CD4-positive, CD25-positive, alpha-beta regulatory T cell (primary cell): ENCODE measurements around the gene CNOT1. TPM values are rescaled to one million over a fixed set of nuclear protein-coding genes. Genes with fewer than 3 reads are reported as not detected.
A peak's percentile ranks its signal among the peaks of the same experiment; 100 is the strongest.

ENCODE experiments used
- ATAC-seq, 2 donors: fragments of 150-1000 bp; cut with Tn5 transposase; one replicate each; pipeline ENCODE4 v1.10.0; 2021; ENCODE audit warnings: low read depth in 2 of 2, moderate number of reproducible peaks in 2 of 2, moderate library complexity in 1 of 2
- DNase-seq, 3 donors: peaks; one replicate each; pipeline versions ENCODE4 v3.0.0 to v3.0.0-alpha.2; 2012 to 2022; ENCODE audit warnings: mixed read lengths in 1 of 3
- H3K27ac ChIP-seq: one replicate; pipeline ENCODE4 v1.7.0; 2013; ENCODE audit warnings: mild to moderate bottlenecking, low read length; ENCODE audit not compliant: insufficient read depth, poor library complexity, severe bottlenecking
- H3K27me3 ChIP-seq: one replicate; pipeline ENCODE4 v1.7.0; 2013; ENCODE audit warnings: low read length; ENCODE audit not compliant: control insufficient read depth, insufficient read depth
- H3K36me3 ChIP-seq: one replicate; pipeline ENCODE4 v1.7.0; 2013; ENCODE audit warnings: mild to moderate bottlenecking, low read length, moderate library complexity; ENCODE audit not compliant: control insufficient read depth, insufficient read depth
- H3K4me1 ChIP-seq: 2 replicates; pipeline ENCODE4 v1.7.0; 2013; ENCODE audit warnings: mild to moderate bottlenecking, low read length; ENCODE audit not compliant: insufficient read depth, control insufficient read depth, poor library complexity, severe bottlenecking
- H3K4me3 ChIP-seq: one replicate; pipeline ENCODE4 v1.7.0; 2013; ENCODE audit warnings: low read depth, mild to moderate bottlenecking, low read length, moderate library complexity
- H3K9me3 ChIP-seq, 2 experiments: 1 replicate in 1 of 2; 2 replicates in 1 of 2; pipeline ENCODE4 v1.7.0; 2013; ENCODE audit warnings: low read length in 2 of 2, mild to moderate bottlenecking in 1 of 2, moderate library complexity in 1 of 2; ENCODE audit not compliant: control insufficient read depth in 2 of 2
- H3K27ac Mint-ChIP-seq, 3 donors: one replicate each; pipeline ENCODE4 v1.8.0; 2020 to 2022; ENCODE audit warnings: mild to moderate bottlenecking in 3 of 3, mixed read lengths in 3 of 3, moderate library complexity in 2 of 3
- H3K27me3 Mint-ChIP-seq: one replicate; pipeline ENCODE4 v1.8.0; 2022; ENCODE audit warnings: mild to moderate bottlenecking, mixed read lengths
- H3K36me3 Mint-ChIP-seq: one replicate; pipeline ENCODE4 v1.8.0; 2020; ENCODE audit warnings: mixed read lengths
- H3K4me1 Mint-ChIP-seq, 4 donors: one replicate each; pipeline ENCODE4 v1.8.0; 2020 to 2022; ENCODE audit warnings: mixed read lengths in 4 of 4, mild to moderate bottlenecking in 1 of 4
- H3K4me3 Mint-ChIP-seq, 4 donors: one replicate each; pipeline ENCODE4 v1.8.0; 2020 to 2022; ENCODE audit warnings: mild to moderate bottlenecking in 4 of 4, mixed read lengths in 4 of 4, moderate library complexity in 3 of 4
- H3K9me3 Mint-ChIP-seq, 7 donors: one replicate each; pipeline ENCODE4 v1.8.0; 2020 to 2022; ENCODE audit warnings: mixed read lengths in 7 of 7, mild to moderate bottlenecking in 3 of 7, moderate library complexity in 2 of 7
- polyA plus RNA-seq, 4 donors: library from polyadenylated mRNA; unstranded; fragments of 300-500 nt; fragmentation: Illumina TruSeq; gene quantifications; one replicate each; pipeline ENCODE4 v1.2.3, GENCODE V29; 2021
- total RNA-seq: library from RNA; stranded (reverse); gene quantifications from one replicate; pipeline ENCODE4 v1.2.3, GENCODE V29; 2022

The CNOT1 gene
- total and polyA plus RNA-seq, 5 donors from 2014 or later: 78.7 to 252 (median 87.1) TPM

- Histone ChIP-seq H3K36me3 (peaks cover 83% of the 10 kb centered on the region), H3K4me3 (no peak overlapping the region), H3K27me3 (no peaks in the 10 kb centered on the region), H3K27ac (no peak overlapping the region), H3K9me3 (no peaks in the 10 kb centered on the region), H3K4me1 (no peaks in the 10 kb centered on the region)
- DNase-seq (no peak), ATAC-seq (no peak)
- Mint-ChIP-seq H3K36me3 (peaks cover 46% of the 10 kb centered on the region), H3K4me1 (peaks cover 0 to 23% (median 16%) of the 10 kb centered on the region in 4 donors), H3K4me3 (no peak overlapping the region), H3K9me3 (no peaks in the 10 kb centered on the region), H3K27ac (peak overlapping the region in 1 of 3 donors; percentile 74), H3K27me3 (no peaks in the 10 kb centered on the region)
These were observed 41.2 kb downstream of the CNOT1 start for GRCh38 chr16:58588406-58588805.

DNA sequence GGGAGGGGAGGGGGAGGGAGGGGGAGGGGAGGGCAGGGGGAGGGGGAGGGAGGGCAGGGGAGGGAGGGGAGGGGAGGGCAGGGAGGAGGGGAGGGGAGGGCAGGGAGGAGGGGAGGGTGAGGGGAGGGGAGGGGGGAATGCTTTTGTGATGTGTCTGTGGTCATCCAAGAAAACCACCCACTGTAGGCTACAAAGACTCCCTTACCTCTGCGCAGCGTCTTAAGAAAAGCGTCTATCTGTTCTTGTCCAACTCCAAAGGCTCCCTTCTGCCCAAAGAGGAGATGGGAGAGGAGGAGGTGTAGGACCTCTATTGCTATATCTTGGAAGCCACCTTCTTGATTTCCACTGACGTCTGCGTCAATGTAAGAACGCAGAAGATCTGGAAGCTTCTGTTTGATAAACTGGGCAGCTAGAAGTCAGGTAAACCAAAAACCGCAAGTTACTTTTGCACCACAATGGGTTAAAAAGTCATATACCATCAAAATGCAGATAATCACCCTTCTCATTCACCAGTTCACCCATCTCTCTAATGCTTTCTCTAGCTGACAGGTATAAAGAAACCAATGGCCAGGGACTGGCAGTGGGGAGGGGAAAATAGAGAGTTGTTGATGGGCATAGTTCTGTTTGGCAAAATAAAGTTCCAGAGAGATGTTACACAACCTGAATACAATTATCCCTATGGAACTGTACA, 43.1 kb downstream of the CNOT1 start:
- no peak for ATAC-seq
- no peak for DNase-seq

DNA sequence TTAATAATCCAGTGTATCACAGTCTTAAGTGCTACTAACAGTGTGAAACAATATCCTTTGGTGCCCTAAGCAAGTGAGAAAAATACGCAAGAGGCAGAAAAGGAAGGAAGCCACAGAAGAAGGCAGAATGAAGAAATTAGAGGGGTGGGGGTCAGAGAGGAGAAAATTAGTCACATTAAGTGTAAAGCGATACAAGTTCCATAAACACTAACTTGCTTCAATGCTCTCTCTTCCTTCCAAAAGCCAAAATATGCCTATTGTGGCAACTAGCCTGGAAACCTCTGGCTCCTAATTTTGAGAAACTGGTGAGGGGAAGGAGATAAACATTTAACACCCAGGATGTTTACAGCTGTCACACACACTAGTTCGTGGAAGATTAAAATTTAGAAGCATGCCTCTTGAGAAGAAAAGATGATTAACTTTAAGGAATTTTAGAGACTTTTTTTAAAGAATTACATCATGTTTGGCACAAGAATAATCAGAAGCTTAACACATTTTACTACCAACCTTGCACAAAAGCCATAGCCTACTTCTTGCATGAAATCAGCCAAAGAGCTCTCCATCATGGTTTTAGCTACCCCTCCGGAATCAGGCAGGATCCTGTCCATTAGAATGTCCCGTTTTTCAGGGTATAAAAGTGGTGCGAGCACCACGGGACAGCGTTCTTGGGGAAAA, 44.7 kb downstream of the CNOT1 start:
- H3K27me3 ChIP-seq: no peaks in the 10 kb centered on the region
- Mint-ChIP-seq H3K4me1 (peaks cover 0 to 12% (median 7%) of the 10 kb centered on the region in 4 donors), H3K4me3 (no peak overlapping the region), H3K27me3 (no peaks in the 10 kb centered on the region), H3K36me3 (peaks cover 43% of the 10 kb centered on the region), H3K27ac (peak overlapping the region in 2 of 3 donors; percentile 33 to 49), H3K9me3 (no peaks in the 10 kb centered on the region)
- no peaks in the 10 kb centered on the region for H3K4me1 ChIP-seq
- H3K9me3 ChIP-seq: no peaks in the 10 kb centered on the region
- DNase-seq: no peak
- no peak overlapping the region for H3K27ac ChIP-seq
- no peak overlapping the region for H3K4me3 ChIP-seq
- peaks cover 89% of the 10 kb centered on the region for H3K36me3 ChIP-seq
- no peak for ATAC-seq

More for the DNA sequence above, 43.1 kb downstream of the CNOT1 start:
- Mint-ChIP-seq H3K27me3 (no peaks in the 10 kb centered on the region), H3K4me1 (peaks cover 0 to 18% (median 11%) of the 10 kb centered on the region in 4 donors), H3K9me3 (no peaks in the 10 kb centered on the region), H3K27ac (peak overlapping the region in 1 of 3 donors; percentile 63), H3K4me3 (no peak overlapping the region), H3K36me3 (peaks cover 48% of the 10 kb centered on the region)
- Histone ChIP-seq H3K4me1 (no peaks in the 10 kb centered on the region), H3K27me3 (no peaks in the 10 kb centered on the region), H3K9me3 (no peaks in the 10 kb centered on the region), H3K27ac (no peak overlapping the region), H3K36me3 (peaks cover 84% of the 10 kb centered on the region), H3K4me3 (no peak overlapping the region)

DNA sequence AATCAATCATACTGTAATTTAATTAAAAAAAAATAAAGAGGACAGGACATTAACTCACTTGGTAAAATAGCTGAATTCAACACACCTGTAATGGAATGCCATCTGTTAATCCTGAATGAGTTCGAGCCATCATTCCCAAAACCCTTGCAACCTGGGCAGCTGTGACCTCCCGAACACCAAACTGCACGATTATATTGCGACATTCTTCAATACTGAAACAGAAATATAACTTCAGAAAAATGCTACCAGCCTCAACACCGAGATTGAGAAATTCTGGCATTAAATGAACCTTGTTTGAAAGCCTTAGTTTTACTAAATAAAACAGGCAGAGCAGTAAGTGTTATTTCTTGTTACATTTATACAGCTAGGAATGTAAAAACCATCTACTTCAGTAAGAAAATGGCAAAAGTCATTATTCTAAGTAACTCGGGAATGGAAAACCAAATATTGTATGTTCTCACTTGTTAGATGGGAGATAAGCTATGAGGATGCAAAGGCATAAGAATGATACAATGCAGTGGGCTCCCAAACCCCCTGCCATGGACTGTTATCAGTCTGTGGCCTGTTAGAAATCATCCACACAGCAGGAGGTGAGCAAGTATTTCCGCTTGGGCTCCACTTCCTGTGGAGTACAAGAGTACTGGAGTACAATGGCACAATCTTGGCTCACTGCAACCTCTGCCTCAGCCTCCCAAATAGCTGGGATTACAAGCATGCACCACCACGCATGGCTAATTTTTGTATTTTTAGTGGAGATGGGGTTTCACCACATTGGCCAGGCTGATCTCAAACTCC, 46.5 kb downstream of the CNOT1 start:
- H3K27me3 Mint-ChIP-seq: no peaks in the 10 kb centered on the region
- Histone ChIP-seq H3K9me3 (no peaks in the 10 kb centered on the region), H3K27ac (no peak overlapping the region), H3K4me1 (no peaks in the 10 kb centered on the region), H3K27me3 (no peaks in the 10 kb centered on the region), H3K36me3 (peaks cover 94% of the 10 kb centered on the region), H3K4me3 (no peak overlapping the region)
- no peak overlapping the region for H3K4me3 Mint-ChIP-seq
- peaks cover 0 to 12% (median 5%) of the 10 kb centered on the region in 4 donors for H3K4me1 Mint-ChIP-seq
- H3K27ac Mint-ChIP-seq: peak overlapping the region in 1 of 3 donors; percentile 59
- H3K9me3 Mint-ChIP-seq: no peaks in the 10 kb centered on the region
- ATAC-seq: no peak
- no peak for DNase-seq
- H3K36me3 Mint-ChIP-seq: peaks cover 46% of the 10 kb centered on the region

GRCh38 chr16:58582133-58582532, 47.5 kb downstream of the CNOT1 start:
- Mint-ChIP-seq H3K27me3 (no peaks in the 10 kb centered on the region), H3K4me1 (peaks cover 0 to 12% (median 5%) of the 10 kb centered on the region in 4 donors), H3K27ac (no peak overlapping the region), H3K4me3 (no peak overlapping the region), H3K9me3 (no peaks in the 10 kb centered on the region), H3K36me3 (peaks cover 50% of the 10 kb centered on the region)
- ATAC-seq (no peak), DNase-seq (no peak)
- H3K27ac ChIP-seq: no peak overlapping the region
- no peaks in the 10 kb centered on the region for H3K27me3 ChIP-seq
- H3K9me3 ChIP-seq: no peaks in the 10 kb centered on the region
- H3K4me3 ChIP-seq: no peak overlapping the region
- H3K4me1 ChIP-seq: no peaks in the 10 kb centered on the region
- peaks cover 94% of the 10 kb centered on the region for H3K36me3 ChIP-seq

DNA sequence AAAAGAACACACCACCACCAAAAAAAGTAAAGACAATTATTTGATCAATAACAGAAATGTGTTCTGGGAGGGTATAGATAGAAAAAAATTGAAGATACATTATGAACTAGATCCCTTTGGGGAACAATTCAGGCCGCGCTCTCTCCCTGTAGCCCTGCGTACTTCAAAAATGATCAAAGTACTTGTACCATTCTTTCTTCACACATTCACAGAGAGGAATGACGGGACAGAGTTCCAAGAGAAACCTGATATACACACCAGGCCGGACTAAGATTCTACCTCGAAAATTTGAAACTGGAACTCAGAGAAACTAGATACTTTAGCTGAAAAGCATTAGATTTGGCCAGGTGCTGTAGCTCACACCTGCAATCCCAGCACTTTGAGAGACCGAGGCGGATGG, 50.0 kb downstream of the CNOT1 start:
- no peak overlapping the region for H3K27ac ChIP-seq
- H3K4me3 Mint-ChIP-seq: no peak overlapping the region
- no peaks in the 10 kb centered on the region for H3K9me3 Mint-ChIP-seq
- H3K27me3 ChIP-seq: no peaks in the 10 kb centered on the region
- no peak for ATAC-seq
- H3K27ac Mint-ChIP-seq: no peak overlapping the region
- peaks cover 0 to 5% (median under 1%) of the 10 kb centered on the region in 4 donors for H3K4me1 Mint-ChIP-seq
- H3K27me3 Mint-ChIP-seq: no peaks in the 10 kb centered on the region
- H3K4me3 ChIP-seq: no peak overlapping the region
- H3K36me3 Mint-ChIP-seq: peaks cover 41% of the 10 kb centered on the region
- DNase-seq: no peak
- H3K9me3 ChIP-seq: no peaks in the 10 kb centered on the region
- peaks cover 96% of the 10 kb centered on the region for H3K36me3 ChIP-seq
- no peaks in the 10 kb centered on the region for H3K4me1 ChIP-seq

DNA sequence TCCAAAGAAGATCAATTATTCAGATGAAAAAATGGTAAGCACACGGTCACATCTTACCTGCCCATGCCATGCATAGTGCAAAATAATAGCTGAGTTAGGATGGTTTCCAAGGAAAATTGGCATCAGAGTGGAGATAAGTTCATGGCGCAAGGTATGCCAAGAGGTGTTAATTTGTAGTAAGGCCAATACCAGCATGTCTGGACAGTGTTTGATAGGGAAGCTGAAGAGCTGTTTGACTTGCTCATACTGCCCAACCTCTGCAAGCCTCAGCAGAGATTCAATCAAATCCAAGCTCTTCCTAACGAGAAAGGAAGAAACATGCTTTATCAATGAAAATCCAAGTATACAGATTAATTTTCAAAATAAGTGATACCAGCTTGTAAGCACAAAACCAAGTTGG, 51.0 kb downstream of the CNOT1 start:
- Histone ChIP-seq H3K36me3 (peaks cover 97% of the 10 kb centered on the region), H3K4me3 (no peak overlapping the region), H3K4me1 (no peaks in the 10 kb centered on the region), H3K27me3 (no peaks in the 10 kb centered on the region), H3K9me3 (no peaks in the 10 kb centered on the region), H3K27ac (no peak overlapping the region)
- no peak for DNase-seq
- Mint-ChIP-seq H3K4me1 (peaks cover 0 to 5% (median under 1%) of the 10 kb centered on the region in 4 donors), H3K36me3 (peaks cover 50% of the 10 kb centered on the region), H3K9me3 (no peaks in the 10 kb centered on the region), H3K27ac (peak overlapping the region in 2 of 3 donors; percentile 5 to 48), H3K4me3 (no peak overlapping the region), H3K27me3 (no peaks in the 10 kb centered on the region)
- ATAC-seq: no peak
